ENCODE measurements around the gene PDE4C. TPM values are rescaled to one million over a fixed set of nuclear protein-coding genes. Genes with fewer than 3 reads are reported as not detected.

The PDE4C gene
- total RNA-seq, 1 donor from 2014 or later = 69.8 TPM

DNA sequence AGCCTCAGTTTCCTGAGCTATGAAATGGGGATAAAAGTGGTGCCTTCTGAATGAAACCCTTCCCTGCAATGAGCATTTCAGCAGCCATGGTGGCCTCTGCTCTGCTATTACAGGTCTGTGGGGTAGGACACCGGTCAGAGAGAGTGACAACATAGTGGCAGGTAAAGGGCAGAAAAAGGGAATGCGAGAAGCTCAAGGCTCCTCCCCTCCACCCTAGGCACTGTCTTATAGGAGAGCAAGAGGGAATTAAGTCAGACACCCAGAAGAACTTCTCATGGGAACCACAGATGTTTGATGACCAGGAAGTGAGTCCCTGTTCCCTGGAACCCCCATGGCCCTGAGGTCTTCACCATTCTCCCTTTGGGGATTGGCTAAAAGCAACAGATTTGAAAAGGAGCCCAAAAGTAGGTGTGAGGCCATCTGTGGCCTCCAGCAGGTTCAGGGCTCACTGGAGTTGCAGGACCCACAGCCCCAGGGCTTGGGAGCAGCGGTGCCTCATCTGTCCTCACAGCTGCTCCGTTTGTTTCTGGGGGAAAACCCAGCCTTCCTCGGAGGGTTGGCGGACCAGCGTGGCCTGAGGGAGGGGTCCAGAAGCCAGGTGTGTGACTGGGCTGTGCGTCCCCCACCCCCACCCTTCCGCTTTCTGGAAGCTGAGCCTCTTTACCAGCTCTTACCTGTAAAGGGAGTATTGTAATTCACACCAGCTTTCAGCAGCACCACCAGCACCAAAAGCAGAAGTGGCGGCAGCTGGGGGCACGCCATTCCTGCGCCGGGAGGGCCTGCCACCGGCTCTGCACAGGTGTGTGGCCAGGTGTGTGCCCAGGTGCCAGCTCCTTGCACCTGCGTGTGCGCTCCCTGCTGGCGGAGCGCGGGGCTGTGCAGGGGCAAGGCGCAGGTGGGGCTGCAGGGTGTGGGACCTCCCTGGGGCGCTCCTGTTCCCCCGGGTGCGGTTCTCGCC lies 28.6 kb upstream of the PDE4C start:
- Mint-ChIP-seq H3K27me3 (ENCODE audit: unreplicated experiment) (peaks cover 8% of the 10 kb centered on the region), H3K4me1 (ENCODE audit: low read depth, unreplicated experiment) (peaks cover 7% of the 10 kb centered on the region), H3K4me3 (ENCODE audit: unreplicated experiment) (peak overlapping the region; percentile 61), H3K27ac (ENCODE audit: unreplicated experiment) (peak overlapping the region; percentile 28), H3K9me3 (ENCODE audit: unreplicated experiment) (peaks cover 15% of the 10 kb centered on the region), H3K36me3 (ENCODE audit: unreplicated experiment) (no peaks in the 10 kb centered on the region)
- DNase-seq = peak; percentile 39
- TF ChIP-seq, protein P1, sequence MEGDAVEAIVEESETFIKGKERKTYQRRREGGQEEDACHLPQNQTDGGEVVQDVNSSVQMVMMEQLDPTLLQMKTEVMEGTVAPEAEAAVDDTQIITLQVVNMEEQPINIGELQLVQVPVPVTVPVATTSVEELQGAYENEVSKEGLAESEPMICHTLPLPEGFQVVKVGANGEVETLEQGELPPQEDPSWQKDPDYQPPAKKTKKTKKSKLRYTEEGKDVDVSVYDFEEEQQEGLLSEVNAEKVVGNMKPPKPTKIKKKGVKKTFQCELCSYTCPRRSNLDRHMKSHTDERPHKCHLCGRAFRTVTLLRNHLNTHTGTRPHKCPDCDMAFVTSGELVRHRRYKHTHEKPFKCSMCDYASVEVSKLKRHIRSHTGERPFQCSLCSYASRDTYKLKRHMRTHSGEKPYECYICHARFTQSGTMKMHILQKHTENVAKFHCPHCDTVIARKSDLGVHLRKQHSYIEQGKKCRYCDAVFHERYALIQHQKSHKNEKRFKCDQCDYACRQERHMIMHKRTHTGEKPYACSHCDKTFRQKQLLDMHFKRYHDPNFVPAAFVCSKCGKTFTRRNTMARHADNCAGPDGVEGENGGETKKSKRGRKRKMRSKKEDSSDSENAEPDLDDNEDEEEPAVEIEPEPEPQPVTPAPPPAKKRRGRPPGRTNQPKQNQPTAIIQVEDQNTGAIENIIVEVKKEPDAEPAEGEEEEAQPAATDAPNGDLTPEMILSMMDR (IDR thresholded peaks at IDR 0.05; ENCODE audit: partially characterized antibody, unreplicated experiment) = no peak

DNA sequence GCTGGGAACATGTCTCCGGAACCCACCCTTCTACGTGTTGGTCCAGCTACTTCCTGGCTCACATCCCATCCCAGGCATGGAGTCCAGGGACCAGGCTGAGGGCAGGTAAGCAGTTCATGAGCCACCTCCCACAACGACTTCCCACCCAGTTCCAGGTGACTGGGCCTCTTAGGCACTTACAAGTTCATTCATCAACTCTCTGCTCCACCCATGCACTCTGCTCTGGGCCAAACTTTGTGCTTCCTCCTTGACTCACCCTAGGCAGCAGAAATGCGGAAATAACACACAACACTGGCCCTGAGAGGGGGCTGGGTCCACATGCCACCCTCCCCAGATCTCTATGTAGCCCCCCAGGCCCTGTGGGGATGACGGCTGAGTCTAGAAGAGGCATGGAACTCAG lies 27.5 kb upstream of the PDE4C start:
- Mint-ChIP-seq H3K4me1 (ENCODE audit: low read depth, unreplicated experiment) (peaks cover 7% of the 10 kb centered on the region), H3K36me3 (ENCODE audit: unreplicated experiment) (no peaks in the 10 kb centered on the region), H3K9me3 (ENCODE audit: unreplicated experiment) (peaks cover 11% of the 10 kb centered on the region), H3K4me3 (ENCODE audit: unreplicated experiment) (no peak overlapping the region), H3K27ac (ENCODE audit: unreplicated experiment) (no peak overlapping the region), H3K27me3 (ENCODE audit: unreplicated experiment) (peaks cover 8% of the 10 kb centered on the region)
- TF ChIP-seq, protein P1 (IDR thresholded peaks at IDR 0.05; ENCODE audit: partially characterized antibody, unreplicated experiment) = no peak
- DNase-seq = no peak

DNA sequence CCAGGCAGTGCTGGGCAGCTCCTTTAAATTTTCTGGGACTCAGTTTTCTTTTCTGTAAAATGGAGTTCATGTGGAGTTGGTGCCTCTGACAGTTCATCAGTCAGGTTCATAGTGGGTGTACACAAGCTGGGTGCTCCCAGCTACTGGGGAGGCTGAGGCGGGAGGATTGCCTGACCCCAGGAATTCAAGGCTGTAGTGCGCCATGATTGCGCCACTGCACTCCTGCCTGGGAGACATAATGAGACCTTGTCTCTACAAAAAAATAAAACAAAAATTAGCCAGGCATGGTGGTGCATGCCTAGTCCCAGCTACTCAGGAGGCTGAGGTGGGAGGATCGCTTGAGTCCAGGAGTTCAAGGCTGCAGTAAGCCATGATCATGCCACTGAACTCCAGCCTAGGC lies 26.9 kb upstream of the PDE4C start:
- H3K36me3 Mint-ChIP-seq (ENCODE audit: unreplicated experiment) = no peaks in the 10 kb centered on the region
- no peak overlapping the region for H3K27ac Mint-ChIP-seq (ENCODE audit: unreplicated experiment)
- TF ChIP-seq, protein P1 (IDR thresholded peaks at IDR 0.05; ENCODE audit: partially characterized antibody, unreplicated experiment) = no peak
- H3K4me1 Mint-ChIP-seq (ENCODE audit: low read depth, unreplicated experiment) = peaks cover 7% of the 10 kb centered on the region
- H3K4me3 Mint-ChIP-seq (ENCODE audit: unreplicated experiment) = no peak overlapping the region
- DNase-seq = no peak
- peaks cover 7% of the 10 kb centered on the region for H3K27me3 Mint-ChIP-seq (ENCODE audit: unreplicated experiment)
- peaks cover 11% of the 10 kb centered on the region for H3K9me3 Mint-ChIP-seq (ENCODE audit: unreplicated experiment)

DNA sequence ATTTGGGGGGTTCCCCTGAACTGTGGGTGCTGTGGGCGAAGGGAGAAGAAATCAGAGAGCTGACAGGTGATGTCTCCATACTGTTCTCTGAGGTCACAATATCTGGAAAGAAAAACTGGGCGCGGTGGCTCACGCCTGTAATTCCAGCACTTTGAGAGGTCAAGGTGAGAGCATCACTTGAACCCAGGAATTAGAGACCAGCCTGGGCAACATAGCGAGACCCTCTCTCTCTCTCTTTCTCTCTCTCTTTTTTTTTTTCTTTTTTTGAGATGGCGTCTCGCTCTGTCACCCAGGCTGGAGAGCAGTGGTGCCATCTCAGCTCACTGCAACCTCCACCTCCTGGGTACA lies 26.1 kb upstream of the PDE4C start:
- TF ChIP-seq, protein P1 (IDR thresholded peaks at IDR 0.05; ENCODE audit: partially characterized antibody, unreplicated experiment) = no peak
- H3K27me3 Mint-ChIP-seq (ENCODE audit: unreplicated experiment) = peaks cover 5% of the 10 kb centered on the region
- peaks cover 7% of the 10 kb centered on the region for H3K4me1 Mint-ChIP-seq (ENCODE audit: low read depth, unreplicated experiment)
- no peak overlapping the region for H3K4me3 Mint-ChIP-seq (ENCODE audit: unreplicated experiment)
- H3K27ac Mint-ChIP-seq (ENCODE audit: unreplicated experiment) = no peak overlapping the region
- no peak for DNase-seq
- no peaks in the 10 kb centered on the region for H3K36me3 Mint-ChIP-seq (ENCODE audit: unreplicated experiment)
- peaks cover 11% of the 10 kb centered on the region for H3K9me3 Mint-ChIP-seq (ENCODE audit: unreplicated experiment)
